ENCODE data around the gene CBFA2T3. TPM values are rescaled to one million over a fixed set of nuclear protein-coding genes. Genes with fewer than 3 reads are reported as not detected.

CBFA2T3 gene
- total RNA-seq, 6 experiments from 2014 or later, result not detected

DNA sequence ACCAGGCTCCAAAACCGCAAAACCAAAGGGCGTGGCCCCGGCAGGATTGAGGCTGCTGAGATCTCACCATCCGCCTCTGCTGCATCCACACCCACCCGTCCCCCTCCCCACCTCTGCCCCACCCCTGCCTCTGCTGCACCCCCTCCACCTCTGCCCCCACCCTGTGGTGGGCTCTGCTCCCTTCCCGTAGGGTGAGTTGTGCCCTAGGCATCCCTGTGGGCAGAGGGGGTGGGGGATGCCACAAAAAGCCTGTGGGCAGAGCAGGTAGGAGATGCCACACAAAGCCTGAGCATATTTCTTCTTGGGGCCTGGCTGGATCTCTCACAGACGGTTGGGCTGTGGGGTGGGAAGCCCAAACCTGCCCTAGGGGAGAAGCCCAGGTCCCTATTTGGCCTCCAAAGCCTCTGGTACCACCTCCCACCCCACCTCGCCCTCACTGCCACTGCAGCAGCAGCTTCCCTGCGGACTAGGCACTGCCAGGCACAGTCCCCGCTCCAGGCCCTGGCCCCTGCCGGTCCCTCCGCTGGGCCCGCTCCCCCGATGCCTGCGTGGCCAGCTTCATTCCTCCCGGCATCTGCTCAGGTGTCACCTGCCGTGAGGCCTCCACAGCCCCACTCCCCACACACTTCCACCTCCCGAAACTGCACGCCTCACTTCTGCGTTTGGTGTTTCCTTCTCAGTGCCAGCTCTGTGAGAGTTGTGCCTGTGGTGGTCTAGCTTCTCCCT, 99.3 kb downstream of the CBFA2T3 start:
- Mint-ChIP-seq H3K36me3 (ENCODE audit: low read depth) (no peaks in the 10 kb centered on the region), H3K9me3 (no peaks in the 10 kb centered on the region), H3K27ac (no peak overlapping the region), H3K27me3 (ENCODE audit: insufficient read depth) (peaks cover 20% of the 10 kb centered on the region), H3K4me3 (no peak overlapping the region), H3K4me1 (ENCODE audit: low read depth) (no peaks in the 10 kb centered on the region)
- TF ChIP-seq, protein P1, sequence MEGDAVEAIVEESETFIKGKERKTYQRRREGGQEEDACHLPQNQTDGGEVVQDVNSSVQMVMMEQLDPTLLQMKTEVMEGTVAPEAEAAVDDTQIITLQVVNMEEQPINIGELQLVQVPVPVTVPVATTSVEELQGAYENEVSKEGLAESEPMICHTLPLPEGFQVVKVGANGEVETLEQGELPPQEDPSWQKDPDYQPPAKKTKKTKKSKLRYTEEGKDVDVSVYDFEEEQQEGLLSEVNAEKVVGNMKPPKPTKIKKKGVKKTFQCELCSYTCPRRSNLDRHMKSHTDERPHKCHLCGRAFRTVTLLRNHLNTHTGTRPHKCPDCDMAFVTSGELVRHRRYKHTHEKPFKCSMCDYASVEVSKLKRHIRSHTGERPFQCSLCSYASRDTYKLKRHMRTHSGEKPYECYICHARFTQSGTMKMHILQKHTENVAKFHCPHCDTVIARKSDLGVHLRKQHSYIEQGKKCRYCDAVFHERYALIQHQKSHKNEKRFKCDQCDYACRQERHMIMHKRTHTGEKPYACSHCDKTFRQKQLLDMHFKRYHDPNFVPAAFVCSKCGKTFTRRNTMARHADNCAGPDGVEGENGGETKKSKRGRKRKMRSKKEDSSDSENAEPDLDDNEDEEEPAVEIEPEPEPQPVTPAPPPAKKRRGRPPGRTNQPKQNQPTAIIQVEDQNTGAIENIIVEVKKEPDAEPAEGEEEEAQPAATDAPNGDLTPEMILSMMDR (IDR thresholded peaks at IDR 0.05), result no peak
- no peak for DNase-seq

DNA sequence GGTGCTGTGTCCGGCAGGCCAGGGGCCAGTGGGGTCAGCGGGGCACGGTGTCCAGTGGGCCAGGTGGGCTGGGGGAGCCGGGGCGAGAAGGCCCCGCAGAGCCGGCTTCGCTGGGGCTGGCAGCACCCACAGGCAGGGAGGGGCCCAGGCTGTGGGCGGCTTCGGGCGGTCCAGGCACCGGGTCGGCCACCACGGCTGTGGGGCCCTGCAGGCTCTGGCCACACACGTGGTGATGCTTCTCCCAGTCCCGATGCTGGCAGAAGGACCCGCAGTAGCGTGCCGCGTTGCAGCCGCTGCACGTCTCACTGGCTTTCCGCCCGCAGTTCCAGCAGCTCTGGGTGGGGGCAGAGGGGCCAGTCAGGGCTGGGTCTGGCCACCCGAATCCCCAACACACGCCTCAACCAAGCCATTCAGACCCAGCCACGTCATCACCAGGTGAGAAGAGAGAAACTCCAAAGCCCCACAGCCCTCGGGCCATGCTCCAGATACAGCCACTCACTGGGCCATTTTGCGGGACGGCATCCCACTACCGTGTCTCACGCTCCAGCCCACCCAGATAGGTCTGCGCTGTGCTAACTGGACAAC, 100.0 kb downstream of the CBFA2T3 start:
- H3K9me3 Mint-ChIP-seq, result no peaks in the 10 kb centered on the region
- H3K4me3 Mint-ChIP-seq, result no peak overlapping the region
- H3K36me3 Mint-ChIP-seq (ENCODE audit: low read depth), result no peaks in the 10 kb centered on the region
- TF ChIP-seq, protein P1 (IDR thresholded peaks at IDR 0.05), result no peak
- no peak overlapping the region for H3K27ac Mint-ChIP-seq
- no peak for DNase-seq
- H3K4me1 Mint-ChIP-seq (ENCODE audit: low read depth), result no peaks in the 10 kb centered on the region
- peaks cover 20% of the 10 kb centered on the region for H3K27me3 Mint-ChIP-seq (ENCODE audit: insufficient read depth)

DNA sequence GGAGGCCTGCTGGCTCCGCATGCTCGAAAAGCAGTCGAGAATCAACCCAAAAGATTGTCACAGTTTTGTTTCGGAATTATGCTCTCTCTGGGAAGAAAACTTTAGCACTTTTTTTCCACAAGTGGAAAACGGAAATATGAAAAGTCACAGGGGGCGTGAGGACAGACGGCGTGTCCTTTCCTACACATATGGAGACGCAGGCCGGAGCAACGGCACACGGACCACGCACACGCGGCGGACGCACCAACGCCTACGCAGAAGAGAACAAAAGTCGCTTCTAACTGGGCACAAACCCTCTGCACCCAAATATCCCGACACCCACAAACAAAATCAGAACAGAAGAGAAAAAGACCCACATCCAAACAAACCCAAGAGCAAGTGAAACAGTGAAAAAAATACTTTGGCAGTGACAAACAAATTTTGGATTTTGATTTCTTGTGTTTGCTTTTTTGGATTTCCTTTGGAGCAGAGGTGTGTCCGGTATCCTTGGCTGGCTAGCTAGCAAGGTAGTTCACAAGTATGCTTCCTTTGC, 101.2 kb downstream of the CBFA2T3 start:
- TF ChIP-seq, protein P1 (IDR thresholded peaks at IDR 0.05), result no peak
- DNase-seq, result no peak
- Mint-ChIP-seq H3K27me3 (ENCODE audit: insufficient read depth) (peaks cover 26% of the 10 kb centered on the region), H3K27ac (no peak overlapping the region), H3K4me3 (no peak overlapping the region), H3K36me3 (ENCODE audit: low read depth) (no peaks in the 10 kb centered on the region), H3K4me1 (ENCODE audit: low read depth) (no peaks in the 10 kb centered on the region), H3K9me3 (no peaks in the 10 kb centered on the region)

DNA sequence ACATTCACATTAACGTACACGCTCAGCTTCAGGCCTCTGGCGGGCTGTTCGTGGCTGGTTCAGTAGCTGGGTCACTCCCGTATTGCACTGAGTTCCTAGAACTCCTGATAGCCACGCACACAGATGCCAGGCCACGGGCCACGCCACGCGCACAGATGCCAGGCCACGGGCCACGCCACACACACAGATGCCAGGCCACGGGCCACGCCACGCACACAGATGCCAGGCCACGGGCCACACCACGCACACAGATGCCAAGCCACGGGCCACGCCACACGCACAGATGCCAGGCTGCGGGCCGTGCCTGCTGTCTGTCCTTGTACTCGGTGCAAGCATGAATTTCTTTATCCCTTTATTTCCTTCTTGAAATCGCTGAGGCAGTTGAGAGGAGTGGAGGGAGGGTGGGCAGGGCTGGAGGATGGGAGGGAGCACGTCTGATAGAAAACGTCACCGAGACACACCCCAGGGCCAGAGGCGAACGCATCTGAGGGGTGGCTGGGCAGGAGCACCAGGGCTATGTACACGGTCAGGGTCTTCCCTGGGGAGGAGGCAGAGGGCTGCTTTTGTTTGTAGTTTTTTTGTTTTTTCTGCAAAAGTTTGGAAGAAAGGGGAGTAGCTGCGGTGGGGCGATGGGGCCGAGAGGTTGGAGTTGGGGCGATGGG, 101.9 kb downstream of the CBFA2T3 start:
- H3K36me3 Mint-ChIP-seq (ENCODE audit: low read depth), result no peaks in the 10 kb centered on the region
- H3K9me3 Mint-ChIP-seq, result no peaks in the 10 kb centered on the region
- TF ChIP-seq, protein P1 (IDR thresholded peaks at IDR 0.05), result no peak
- H3K27me3 Mint-ChIP-seq (ENCODE audit: insufficient read depth), result peaks cover 28% of the 10 kb centered on the region
- no peak overlapping the region for H3K4me3 Mint-ChIP-seq
- no peak overlapping the region for H3K27ac Mint-ChIP-seq
- no peak for DNase-seq
- no peaks in the 10 kb centered on the region for H3K4me1 Mint-ChIP-seq (ENCODE audit: low read depth)

DNA sequence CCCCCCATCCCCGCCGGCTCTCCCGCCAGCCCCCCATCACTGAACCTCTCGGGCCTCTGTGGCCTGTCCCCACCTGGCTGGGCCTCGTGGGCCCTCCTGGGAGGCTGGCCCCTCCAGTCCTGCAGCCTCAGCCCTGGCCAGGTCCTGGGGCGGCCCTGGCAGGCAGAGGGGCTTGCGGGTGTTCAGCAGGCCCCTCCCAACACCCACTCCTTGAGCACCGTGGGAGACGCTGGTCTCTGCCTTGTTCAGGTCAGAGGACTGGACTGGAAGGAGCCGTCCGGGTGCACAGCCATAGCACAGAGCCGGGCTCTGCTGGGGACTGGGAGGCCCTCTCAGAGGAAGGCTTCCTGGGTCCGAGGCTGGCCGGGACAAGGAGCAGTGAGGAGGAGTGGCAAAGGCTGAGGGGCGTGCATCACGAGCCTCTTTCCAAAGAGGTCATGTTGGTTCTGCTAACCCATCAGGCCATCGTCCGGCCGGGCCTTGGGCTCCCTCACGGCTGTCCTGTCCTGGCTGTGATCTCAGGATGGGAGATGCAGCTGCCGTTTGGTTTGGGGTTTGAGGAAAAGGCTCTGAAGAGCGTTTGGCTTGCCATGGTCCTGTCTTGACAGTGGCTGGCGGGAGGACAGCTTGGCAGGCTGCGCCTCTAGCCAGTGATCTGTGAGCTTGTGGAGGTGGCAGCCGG, 104.2 kb downstream of the CBFA2T3 start:
- Mint-ChIP-seq H3K27ac (no peak overlapping the region), H3K27me3 (ENCODE audit: insufficient read depth) (peaks cover 33% of the 10 kb centered on the region), H3K36me3 (ENCODE audit: low read depth) (no peaks in the 10 kb centered on the region), H3K4me1 (ENCODE audit: low read depth) (no peaks in the 10 kb centered on the region), H3K9me3 (no peaks in the 10 kb centered on the region), H3K4me3 (no peak overlapping the region)
- TF ChIP-seq, protein P1 (IDR thresholded peaks at IDR 0.05), result no peak
- no peak for DNase-seq
